ENCODE results near the gene AGPAT4.

DNA sequence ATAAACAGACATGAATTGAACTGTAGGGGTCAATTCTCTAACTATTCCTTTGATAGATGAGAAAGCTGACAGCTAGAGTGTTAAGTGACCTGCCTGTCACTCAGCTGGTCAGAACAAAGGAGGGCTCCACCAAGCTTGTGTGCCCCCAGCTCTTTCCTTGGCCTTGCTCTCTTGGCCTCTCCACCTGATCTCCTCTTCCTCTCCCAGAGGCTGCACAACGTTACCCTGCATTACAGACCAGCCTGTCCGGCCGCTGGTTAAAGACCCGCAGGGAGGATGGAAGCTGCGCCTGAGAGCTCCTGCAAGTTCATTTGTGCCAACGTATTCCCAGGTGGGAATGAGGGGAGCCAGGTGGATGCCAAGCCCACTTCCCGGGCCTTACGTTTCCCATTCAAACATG, 22.5 kb downstream of the AGPAT4 start:
- TF ChIP-seq, protein P1, sequence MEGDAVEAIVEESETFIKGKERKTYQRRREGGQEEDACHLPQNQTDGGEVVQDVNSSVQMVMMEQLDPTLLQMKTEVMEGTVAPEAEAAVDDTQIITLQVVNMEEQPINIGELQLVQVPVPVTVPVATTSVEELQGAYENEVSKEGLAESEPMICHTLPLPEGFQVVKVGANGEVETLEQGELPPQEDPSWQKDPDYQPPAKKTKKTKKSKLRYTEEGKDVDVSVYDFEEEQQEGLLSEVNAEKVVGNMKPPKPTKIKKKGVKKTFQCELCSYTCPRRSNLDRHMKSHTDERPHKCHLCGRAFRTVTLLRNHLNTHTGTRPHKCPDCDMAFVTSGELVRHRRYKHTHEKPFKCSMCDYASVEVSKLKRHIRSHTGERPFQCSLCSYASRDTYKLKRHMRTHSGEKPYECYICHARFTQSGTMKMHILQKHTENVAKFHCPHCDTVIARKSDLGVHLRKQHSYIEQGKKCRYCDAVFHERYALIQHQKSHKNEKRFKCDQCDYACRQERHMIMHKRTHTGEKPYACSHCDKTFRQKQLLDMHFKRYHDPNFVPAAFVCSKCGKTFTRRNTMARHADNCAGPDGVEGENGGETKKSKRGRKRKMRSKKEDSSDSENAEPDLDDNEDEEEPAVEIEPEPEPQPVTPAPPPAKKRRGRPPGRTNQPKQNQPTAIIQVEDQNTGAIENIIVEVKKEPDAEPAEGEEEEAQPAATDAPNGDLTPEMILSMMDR (IDR thresholded peaks at IDR 0.05 in 4 of 5, conservative IDR thresholded peaks at IDR 0.05 in 1 of 5) = no peak
- TF ChIP-seq POLR2A (IDR thresholded peaks at IDR 0.05) = no peak
